NK-92 treated with Interleukin-12 subunit alpha and Interleukin-12 subunit beta, amount 100 ng/mL, for 24 hours (cell line): ENCODE measurements around the gene ARL1.
A peak's percentile ranks its signal among the peaks of the same experiment; 100 is the strongest.
"Not testable (repeated sequence)": the region's sequence is repeated elsewhere in the genome, so short reads cannot be mapped to it uniquely, and the experiment has no call there.

ENCODE experiments used
- DNase-seq: peaks from one replicate; lab custom pipeline; 2025; lab: John Stamatoyannopoulos, UW

ARL1 gene

GRCh38 chr12:101407436-101408345 lies at the start of gene ARL1:
Gene ARL1, minus strand, starts transcription at chr12:101407772. Its CDS starts 127 bp downstream, at chr12:101407645.
- DNase-seq = peak; percentile 43

- no peak for DNase-seq
These were observed 48.1 kb upstream of the ARL1 start for GRCh38 chr12:101455685-101456084.

- no peak for DNase-seq
These were observed 34.1 kb upstream of the ARL1 start for GRCh38 chr12:101441461-101442224.

- no peak for DNase-seq
These were observed 31.7 kb upstream of the ARL1 start for GRCh38 chr12:101439236-101439635.

- DNase-seq = no peak
These were observed 28.6 kb upstream of the ARL1 start for GRCh38 chr12:101436136-101436535.

GRCh38 chr12:101430456-101430855 lies 22.9 kb upstream of the ARL1 start:
- DNase-seq = no peak

- DNase-seq = no peak
These were observed 17.0 kb upstream of the ARL1 start for GRCh38 chr12:101424620-101425019.

GRCh38 chr12:101422066-101422465 lies 14.5 kb upstream of the ARL1 start:
- not testable (repeated sequence) for DNase-seq

- DNase-seq = no peak
These were observed 7.7 kb upstream of the ARL1 start for GRCh38 chr12:101415228-101415627.

- DNase-seq = no peak
These were observed 7.1 kb upstream of the ARL1 start for GRCh38 chr12:101414533-101415119.

GRCh38 chr12:101410169-101410568 lies 2.6 kb upstream of the ARL1 start:
- not testable (repeated sequence) for DNase-seq

- DNase-seq = no peak
These were observed 530 bp downstream of the ARL1 start for GRCh38 chr12:101407049-101407435.

- not testable (repeated sequence) for DNase-seq
These were observed 16.4 kb downstream of the ARL1 start for GRCh38 chr12:101391181-101391580.

- no peak for DNase-seq
These were observed 28.4 kb downstream of the ARL1 start for GRCh38 chr12:101379149-101379548.

- no peak for DNase-seq
These were observed 32.0 kb downstream of the ARL1 start for GRCh38 chr12:101375573-101375972.

GRCh38 chr12:101372431-101372830 lies 35.1 kb downstream of the ARL1 start:
- DNase-seq = no peak

GRCh38 chr12:101368016-101368415 lies 39.6 kb downstream of the ARL1 start:
- DNase-seq = no peak

- DNase-seq = no peak
These were observed 46.1 kb downstream of the ARL1 start for GRCh38 chr12:101361455-101361854.

- DNase-seq = no peak
These were observed 50.8 kb downstream of the ARL1 start for GRCh38 chr12:101356794-101357193.

GRCh38 chr12:101351682-101352081 lies 55.9 kb downstream of the ARL1 start:
- no peak for DNase-seq

- no peak for DNase-seq
These were observed 63.7 kb downstream of the ARL1 start for GRCh38 chr12:101343893-101344292.
